Upper lobe of left lung (tissue), 4 donors: ENCODE data around the gene ERC1.

Experiments used
- POLR2A ChIP-seq, 4 donors: fragments of 450-650 bp; IDR thresholded peaks; one replicate each; pipeline ENCODE4 v1.5.1; 2016 to 2017; ENCODE audit warnings: antibody characterized with exemption in 4 of 4, mild to moderate bottlenecking in 2 of 4
- POLR2AphosphoS5 ChIP-seq, 2 donors: sonication (generic); formaldehyde crosslinking; IDR thresholded peaks; one replicate each; pipeline ENCODE4 v1.5.1; 2017; ENCODE audit warnings: antibody characterized with exemption in 2 of 2

DNA sequence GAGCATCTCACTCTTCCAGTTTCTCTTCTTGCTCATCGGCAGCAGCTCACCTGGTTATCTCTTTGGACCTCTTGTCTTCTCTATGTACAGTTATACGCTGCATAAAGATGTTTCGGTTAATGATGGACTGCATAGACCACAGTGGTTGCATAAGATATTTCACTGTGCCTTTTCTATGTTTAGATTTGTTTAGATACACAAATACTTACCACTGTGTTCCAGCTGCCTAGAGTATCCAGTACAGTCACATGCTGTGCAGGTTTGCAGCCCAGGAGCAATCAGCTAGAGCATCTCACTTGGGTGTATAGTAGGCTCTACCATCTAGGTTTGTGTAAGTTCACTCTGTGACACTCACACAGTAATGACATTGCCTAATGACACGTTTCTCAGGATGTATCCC, 545.8 kb downstream of the ERC1 start:
- TF ChIP-seq POLR2A (IDR thresholded peaks at IDR 0.05) = no peak
- TF ChIP-seq POLR2AphosphoS5 (IDR thresholded peaks at IDR 0.05) = no peak
